Endothelial cell of umbilical vein (primary cell): Measurements from ENCODE around the gene NRDE2. TPM values are rescaled to one million over a fixed set of nuclear protein-coding genes. Genes with fewer than 3 reads are reported as not detected.

Source experiments
- BruUV-seq: library from RNA; stranded (reverse); fragments of 400-500 nt; replicated peaks from 2 replicates; lab custom pipeline; 2021; lab: Mats Ljungman, UMichigan
- CTCF ChIA-PET: fragments of 300-600, 350-600 bp; sonication (Branson Sonifier 250); formaldehyde crosslinking; loops from one replicate; lab custom pipeline; 2021; ENCODE audit warnings: antibody characterized with exemption, inconsistent platforms; lab: Charles Lee
- POLR2A ChIA-PET: fragments of 300-600, 350-600 bp; sonication (Branson Sonifier 250); formaldehyde crosslinking; loops from one replicate; lab custom pipeline; 2021; ENCODE audit warnings: antibody characterized with exemption, inconsistent platforms; lab: Charles Lee
- DNase-seq: peaks from one replicate; pipeline ENCODE4 v3.0.0-alpha.2; 2011; ENCODE audit warnings: low read depth, low spot score
- FAIRE-seq: peaks from 2 replicates; lab custom pipeline; 2011; peaks lifted over from hg19 to GRCh38; lab: Jason Lieb, UNC
- H2AFZ ChIP-seq: 2 replicates; pipeline ENCODE4 v1.6.0; 2012; ENCODE audit warnings: low read depth, low read length, control low read depth, inconsistent platforms
- H3K27ac ChIP-seq: 2 replicates; pipeline ENCODE4 v1.5.1; 2011; ENCODE audit warnings: low read depth, mild to moderate bottlenecking, control low read depth, low read length, moderate library complexity; ENCODE audit not compliant: insufficient read depth
- H3K27me3 ChIP-seq, 2 experiments: 2 replicates each; pipeline versions ENCODE4 v1.6.0 to v1.6.1; 2011; ENCODE audit warnings: low read length in 2 of 2, mixed read lengths in 1 of 2; ENCODE audit not compliant: control insufficient read depth in 2 of 2, insufficient read depth in 2 of 2
- H3K36me3 ChIP-seq, 2 experiments: 2 replicates in 1 of 2; 3 replicates in 1 of 2; pipeline ENCODE4 v1.5.1; 2011; ENCODE audit warnings: low read length in 2 of 2, mild to moderate bottlenecking in 1 of 2, moderate library complexity in 1 of 2; ENCODE audit not compliant: control insufficient read depth in 2 of 2, insufficient read depth in 2 of 2; ENCODE audit errors: extremely low read depth in 1 of 2
- H3K4me1 ChIP-seq: 3 replicates; pipeline ENCODE4 v1.5.1; 2011; ENCODE audit warnings: mild to moderate bottlenecking, low read length; ENCODE audit not compliant: control insufficient read depth, insufficient read depth; ENCODE audit errors: extremely low read depth
- H3K4me2 ChIP-seq: 2 replicates; pipeline ENCODE4 v1.6.1; 2011; ENCODE audit warnings: low read length, control low read depth, mixed read lengths; ENCODE audit not compliant: insufficient read depth
- H3K4me3 ChIP-seq, 3 experiments: fragments of 200-600 bp in 1 of 3; sonication (generic), shearing (Covaris generic) in 1 of 3; replicated peaks in 1 of 3; 2 replicates each; pipeline ENCODE4 v1.5.1; 2011 to 2016; ENCODE audit warnings: control low read depth in 3 of 3, low read length in 3 of 3, mild to moderate bottlenecking in 2 of 3, inconsistent platforms in 1 of 3, low read depth in 1 of 3, moderate library complexity in 1 of 3; ENCODE audit not compliant: insufficient read depth in 1 of 3
- H3K79me2 ChIP-seq: 2 replicates; pipeline ENCODE4 v1.6.0; 2012; ENCODE audit warnings: low read length, inconsistent platforms; ENCODE audit not compliant: control insufficient read depth, insufficient read depth
- H3K9ac ChIP-seq: replicated peaks from 2 replicates; pipeline ENCODE3; 2011; ENCODE audit warnings: low read length, control low read depth; ENCODE audit not compliant: insufficient read depth; ENCODE audit errors: extremely low read depth
- H3K9me1 ChIP-seq: replicated peaks from 3 replicates; pipeline ENCODE4 v1.6.0; 2011; ENCODE audit warnings: mild to moderate bottlenecking, low read length; ENCODE audit not compliant: control insufficient read depth, insufficient read depth; ENCODE audit errors: extremely low read depth
- H3K9me3 ChIP-seq: replicated peaks from 2 replicates; pipeline ENCODE4 v1.5.1; 2012; ENCODE audit warnings: low read length, inconsistent platforms; ENCODE audit not compliant: control insufficient read depth, insufficient read depth
- H4K20me1 ChIP-seq: replicated peaks from 2 replicates; pipeline ENCODE3; 2011; ENCODE audit warnings: mild to moderate bottlenecking, low read length; ENCODE audit not compliant: control insufficient read depth, insufficient read depth; ENCODE audit errors: extremely low read depth
- CTCF ChIP-seq, 2 donors: IDR thresholded peaks; 1 replicate in 1 of 2; 2 replicates in 1 of 2; pipeline ENCODE4 v1.5.1; 2011; ENCODE audit warnings: low read length in 2 of 2, mild to moderate bottlenecking in 2 of 2, moderate library complexity in 2 of 2, control low read depth in 1 of 2, inconsistent platforms in 1 of 2, low read depth in 1 of 2; ENCODE audit not compliant: insufficient read depth in 1 of 2; ENCODE audit errors: extremely low read depth in 1 of 2
- EZH2 ChIP-seq: IDR thresholded peaks from 2 replicates; pipeline ENCODE4 v1.6.1; 2012; ENCODE audit warnings: borderline replicate concordance, low read depth, mild to moderate bottlenecking, moderate library complexity, low read length, inconsistent platforms; ENCODE audit not compliant: severe bottlenecking
- FOS ChIP-seq: IDR thresholded peaks from 2 replicates; pipeline ENCODE4 v1.6.1; 2011; ENCODE audit warnings: mild to moderate bottlenecking, low read length, moderate library complexity, borderline replicate concordance; ENCODE audit not compliant: insufficient read depth
- GATA2 ChIP-seq: IDR thresholded peaks from 2 replicates; pipeline ENCODE4 v1.7.0; 2011; ENCODE audit warnings: low read depth, mild to moderate bottlenecking, moderate library complexity, mixed read lengths, low read length; ENCODE audit not compliant: insufficient read length, insufficient read depth
- JUN ChIP-seq: IDR thresholded peaks from 2 replicates; pipeline ENCODE4 v1.6.1; 2011; ENCODE audit warnings: borderline replicate concordance, low read depth; ENCODE audit not compliant: insufficient read length, insufficient read depth
- MAX ChIP-seq: IDR thresholded peaks from 2 replicates; pipeline ENCODE4 v1.6.1; 2011; ENCODE audit not compliant: insufficient read depth, insufficient read length
- MYC ChIP-seq: IDR thresholded peaks from one replicate; pipeline ENCODE4 v1.6.1; 2011; ENCODE audit warnings: mild to moderate bottlenecking, low read depth, low read length
- POLR2A ChIP-seq: IDR thresholded peaks from 2 replicates; pipeline ENCODE4 v1.6.1; 2012; ENCODE audit warnings: low read depth, mild to moderate bottlenecking, control low read depth, low read length
- POLR2AphosphoS5 ChIP-seq: IDR thresholded peaks from 2 replicates; pipeline ENCODE4 v1.6.1; 2012; ENCODE audit warnings: low read depth, mild to moderate bottlenecking, control low read depth, low read length, moderate library complexity; ENCODE audit not compliant: insufficient read depth
- dilution Hi-C: fragments of 300-500 bp; cut with MboI; formaldehyde crosslinking; loops from one replicate; pipeline ENCODE4 v1.15.0; 2019; ENCODE audit warnings: low sequenced_read_pairs; ENCODE audit not compliant: extremely low pct_ligation_motif_present
- intact Hi-C: fragments of 100-400 bp; cut with micrococcal nuclease; formaldehyde crosslinking; loops from one replicate; pipeline ENCODE4 v1.10.0; 2022
- polyA plus RNA-seq, 4 experiments: library from polyadenylated mRNA; depleted of rRNA in 3 of 4; stranded (reverse) in 3 of 4; unstranded in 1 of 4; fragments of >200 nt; gene quantifications; 2 replicates each; pipeline versions ENCODE4 v1.2.1 to v1.2.3, GENCODE V29; 2011 to 2012; ENCODE audit warnings: missing spikeins in 1 of 4
- total RNA-seq: library from RNA; stranded (reverse); gene quantifications from 2 replicates; pipeline ENCODE4 v1.2.3, GENCODE V29; 2021

The NRDE2 gene
- total and polyA plus RNA-seq, 2 donors (not counting 3 experiments of a cell fraction or from before 2014, with no cell fraction given), result 8.5 to 22.1 TPM

- no peak overlapping the region for H3K9ac ChIP-seq
- no peak overlapping the region for H3K4me3 ChIP-seq
- H3K36me3 ChIP-seq, result peaks cover 5 to 16% of the 10 kb centered on the region in 2 experiments
- H2AFZ ChIP-seq, result no peak overlapping the region
- intact Hi-C loops (no loop called here), dilution Hi-C loops (no loop called here)
- H4K20me1 ChIP-seq, result no peaks in the 10 kb centered on the region
- FAIRE-seq (no peak), DNase-seq (no peak)
- H3K79me2 ChIP-seq, result no peaks in the 10 kb centered on the region
- H3K4me2 ChIP-seq, result no peak overlapping the region
- no peaks in the 10 kb centered on the region for H3K4me1 ChIP-seq
- ChIA-PET POLR2A (interaction anchor here (0.6 kb wide), 1 partner anchor 29 kb away, joined by 3 read pairs; no protein-coding TSS in a partner anchor), CTCF (no interaction called here)
- TF ChIP-seq MYC (no peak), GATA2 (no peak), JUN (no peak), POLR2AphosphoS5 (no peak), CTCF (IDR thresholded peaks at IDR 0.05; ENCODE audit: extremely low read depth in 1 of 2, insufficient read depth in 1 of 2, low read depth in 1 of 2, low read length in 2 of 2) (no peak), FOS (no peak), POLR2A (no peak), EZH2 (no peak), MAX (no peak)
- no peaks in the 10 kb centered on the region for H3K9me3 ChIP-seq
- no peaks in the 10 kb centered on the region for H3K9me1 ChIP-seq
- BruUV-seq, result no TSS peak
- H3K27ac ChIP-seq, result no peak overlapping the region
- no peaks in the 10 kb centered on the region for H3K27me3 ChIP-seq
Observed at GRCh38 chr14:90293766-90294730, 37.7 kb downstream of the NRDE2 start.
